ENCODE results near the gene NTF3.

- TF ChIP-seq, protein P1, sequence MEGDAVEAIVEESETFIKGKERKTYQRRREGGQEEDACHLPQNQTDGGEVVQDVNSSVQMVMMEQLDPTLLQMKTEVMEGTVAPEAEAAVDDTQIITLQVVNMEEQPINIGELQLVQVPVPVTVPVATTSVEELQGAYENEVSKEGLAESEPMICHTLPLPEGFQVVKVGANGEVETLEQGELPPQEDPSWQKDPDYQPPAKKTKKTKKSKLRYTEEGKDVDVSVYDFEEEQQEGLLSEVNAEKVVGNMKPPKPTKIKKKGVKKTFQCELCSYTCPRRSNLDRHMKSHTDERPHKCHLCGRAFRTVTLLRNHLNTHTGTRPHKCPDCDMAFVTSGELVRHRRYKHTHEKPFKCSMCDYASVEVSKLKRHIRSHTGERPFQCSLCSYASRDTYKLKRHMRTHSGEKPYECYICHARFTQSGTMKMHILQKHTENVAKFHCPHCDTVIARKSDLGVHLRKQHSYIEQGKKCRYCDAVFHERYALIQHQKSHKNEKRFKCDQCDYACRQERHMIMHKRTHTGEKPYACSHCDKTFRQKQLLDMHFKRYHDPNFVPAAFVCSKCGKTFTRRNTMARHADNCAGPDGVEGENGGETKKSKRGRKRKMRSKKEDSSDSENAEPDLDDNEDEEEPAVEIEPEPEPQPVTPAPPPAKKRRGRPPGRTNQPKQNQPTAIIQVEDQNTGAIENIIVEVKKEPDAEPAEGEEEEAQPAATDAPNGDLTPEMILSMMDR (IDR thresholded peaks at IDR 0.05): no peak
- TF ChIP-seq, protein P2, sequence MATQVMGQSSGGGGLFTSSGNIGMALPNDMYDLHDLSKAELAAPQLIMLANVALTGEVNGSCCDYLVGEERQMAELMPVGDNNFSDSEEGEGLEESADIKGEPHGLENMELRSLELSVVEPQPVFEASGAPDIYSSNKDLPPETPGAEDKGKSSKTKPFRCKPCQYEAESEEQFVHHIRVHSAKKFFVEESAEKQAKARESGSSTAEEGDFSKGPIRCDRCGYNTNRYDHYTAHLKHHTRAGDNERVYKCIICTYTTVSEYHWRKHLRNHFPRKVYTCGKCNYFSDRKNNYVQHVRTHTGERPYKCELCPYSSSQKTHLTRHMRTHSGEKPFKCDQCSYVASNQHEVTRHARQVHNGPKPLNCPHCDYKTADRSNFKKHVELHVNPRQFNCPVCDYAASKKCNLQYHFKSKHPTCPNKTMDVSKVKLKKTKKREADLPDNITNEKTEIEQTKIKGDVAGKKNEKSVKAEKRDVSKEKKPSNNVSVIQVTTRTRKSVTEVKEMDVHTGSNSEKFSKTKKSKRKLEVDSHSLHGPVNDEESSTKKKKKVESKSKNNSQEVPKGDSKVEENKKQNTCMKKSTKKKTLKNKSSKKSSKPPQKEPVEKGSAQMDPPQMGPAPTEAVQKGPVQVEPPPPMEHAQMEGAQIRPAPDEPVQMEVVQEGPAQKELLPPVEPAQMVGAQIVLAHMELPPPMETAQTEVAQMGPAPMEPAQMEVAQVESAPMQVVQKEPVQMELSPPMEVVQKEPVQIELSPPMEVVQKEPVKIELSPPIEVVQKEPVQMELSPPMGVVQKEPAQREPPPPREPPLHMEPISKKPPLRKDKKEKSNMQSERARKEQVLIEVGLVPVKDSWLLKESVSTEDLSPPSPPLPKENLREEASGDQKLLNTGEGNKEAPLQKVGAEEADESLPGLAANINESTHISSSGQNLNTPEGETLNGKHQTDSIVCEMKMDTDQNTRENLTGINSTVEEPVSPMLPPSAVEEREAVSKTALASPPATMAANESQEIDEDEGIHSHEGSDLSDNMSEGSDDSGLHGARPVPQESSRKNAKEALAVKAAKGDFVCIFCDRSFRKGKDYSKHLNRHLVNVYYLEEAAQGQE (IDR thresholded peaks at IDR 0.05; ENCODE audit: low read depth, low read length): no peak
- TF ChIP-seq USF1 (IDR thresholded peaks at IDR 0.05; ENCODE audit: borderline replicate concordance, low read depth) (no peak), USF2 (IDR thresholded peaks at IDR 0.05; ENCODE audit: borderline replicate concordance, low read depth, low read length) (no peak), TAF1 (IDR thresholded peaks at IDR 0.05; ENCODE audit: borderline replicate concordance, low read depth, low read length) (no peak), JUND (IDR thresholded peaks at IDR 0.05) (no peak), EP300 (IDR thresholded peaks at IDR 0.05; ENCODE audit: borderline replicate concordance in 1 of 2, low read depth in 1 of 2, low read length in 1 of 2) (no peak), GABPA (IDR thresholded peaks at IDR 0.05; ENCODE audit: low read depth) (no peak)
These were observed 90.8 kb downstream of the NTF3 start for GRCh38 chr12:5522432-5523335.
